ENCODE data around the gene C2CD2.

DNA sequence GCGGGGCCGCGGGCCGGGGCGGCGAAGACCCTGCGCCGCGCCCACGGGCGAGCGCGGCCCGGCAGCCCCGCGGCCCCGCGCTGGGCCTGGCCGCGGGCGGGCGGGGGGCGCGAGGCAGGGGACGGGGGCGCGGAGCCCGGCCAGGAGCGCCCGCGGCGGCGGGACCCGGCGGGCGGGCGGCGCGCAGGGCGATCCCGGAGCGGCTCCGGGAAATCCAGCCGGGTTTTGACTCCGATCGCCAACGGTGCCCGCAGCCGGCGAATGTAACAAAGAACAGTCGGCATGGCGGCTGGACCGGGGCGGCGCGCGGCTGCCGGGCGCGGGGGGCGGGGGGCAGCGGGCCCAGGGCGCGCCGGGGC, 75.0 kb downstream of the C2CD2 start:
- TF ChIP-seq, protein P1, sequence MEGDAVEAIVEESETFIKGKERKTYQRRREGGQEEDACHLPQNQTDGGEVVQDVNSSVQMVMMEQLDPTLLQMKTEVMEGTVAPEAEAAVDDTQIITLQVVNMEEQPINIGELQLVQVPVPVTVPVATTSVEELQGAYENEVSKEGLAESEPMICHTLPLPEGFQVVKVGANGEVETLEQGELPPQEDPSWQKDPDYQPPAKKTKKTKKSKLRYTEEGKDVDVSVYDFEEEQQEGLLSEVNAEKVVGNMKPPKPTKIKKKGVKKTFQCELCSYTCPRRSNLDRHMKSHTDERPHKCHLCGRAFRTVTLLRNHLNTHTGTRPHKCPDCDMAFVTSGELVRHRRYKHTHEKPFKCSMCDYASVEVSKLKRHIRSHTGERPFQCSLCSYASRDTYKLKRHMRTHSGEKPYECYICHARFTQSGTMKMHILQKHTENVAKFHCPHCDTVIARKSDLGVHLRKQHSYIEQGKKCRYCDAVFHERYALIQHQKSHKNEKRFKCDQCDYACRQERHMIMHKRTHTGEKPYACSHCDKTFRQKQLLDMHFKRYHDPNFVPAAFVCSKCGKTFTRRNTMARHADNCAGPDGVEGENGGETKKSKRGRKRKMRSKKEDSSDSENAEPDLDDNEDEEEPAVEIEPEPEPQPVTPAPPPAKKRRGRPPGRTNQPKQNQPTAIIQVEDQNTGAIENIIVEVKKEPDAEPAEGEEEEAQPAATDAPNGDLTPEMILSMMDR (IDR thresholded peaks at IDR 0.05): no peak
- TF ChIP-seq YY1 (IDR thresholded peaks at IDR 0.05; ENCODE audit: low read depth) (no peak), REST (IDR thresholded peaks at IDR 0.05; ENCODE audit: low read depth, low read length) (no peak), GABPA (IDR thresholded peaks at IDR 0.05; ENCODE audit: low read depth) (no peak)
- TF ChIP-seq, protein P2, sequence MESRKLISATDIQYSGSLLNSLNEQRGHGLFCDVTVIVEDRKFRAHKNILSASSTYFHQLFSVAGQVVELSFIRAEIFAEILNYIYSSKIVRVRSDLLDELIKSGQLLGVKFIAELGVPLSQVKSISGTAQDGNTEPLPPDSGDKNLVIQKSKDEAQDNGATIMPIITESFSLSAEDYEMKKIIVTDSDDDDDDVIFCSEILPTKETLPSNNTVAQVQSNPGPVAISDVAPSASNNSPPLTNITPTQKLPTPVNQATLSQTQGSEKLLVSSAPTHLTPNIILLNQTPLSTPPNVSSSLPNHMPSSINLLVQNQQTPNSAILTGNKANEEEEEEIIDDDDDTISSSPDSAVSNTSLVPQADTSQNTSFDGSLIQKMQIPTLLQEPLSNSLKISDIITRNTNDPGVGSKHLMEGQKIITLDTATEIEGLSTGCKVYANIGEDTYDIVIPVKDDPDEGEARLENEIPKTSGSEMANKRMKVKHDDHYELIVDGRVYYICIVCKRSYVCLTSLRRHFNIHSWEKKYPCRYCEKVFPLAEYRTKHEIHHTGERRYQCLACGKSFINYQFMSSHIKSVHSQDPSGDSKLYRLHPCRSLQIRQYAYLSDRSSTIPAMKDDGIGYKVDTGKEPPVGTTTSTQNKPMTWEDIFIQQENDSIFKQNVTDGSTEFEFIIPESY (IDR thresholded peaks at IDR 0.05; ENCODE audit: borderline replicate concordance, low read depth): no peak
